MM.1S (cell line): ENCODE data around the gene FBXL17.
"Not testable (repeated sequence)": the region's sequence is repeated elsewhere in the genome, so short reads cannot be mapped to it uniquely, and the experiment has no call there.

Experiments
- DNase-seq: peaks from one replicate; pipeline ENCODE4 v3.0.0-alpha.2; 2015
- H2AFZ ChIP-seq: fragments of 300-600 bp; sonication (generic); 2 replicates; pipeline ENCODE4 v1.6.0; 2016; ENCODE audit warnings: antibody characterized with exemption, low read length
- H3F3A ChIP-seq: fragments of 300-600 bp; sonication (generic); 2 replicates; pipeline ENCODE4 v1.6.1; 2016; ENCODE audit warnings: mild to moderate bottlenecking, antibody characterized with exemption, low read length, moderate library complexity, mixed read lengths; ENCODE audit not compliant: insufficient read depth
- H3K27ac ChIP-seq: fragments of 300-600 bp; sonication (generic); 2 replicates; pipeline ENCODE4 v1.5.1; 2016; ENCODE audit warnings: mild to moderate bottlenecking, low read length
- H3K27me3 ChIP-seq: fragments of 300-600 bp; sonication (generic); replicated peaks from 2 replicates; pipeline ENCODE4 v1.6.0; 2016; ENCODE audit warnings: low read length; ENCODE audit not compliant: insufficient read depth
- H3K36me3 ChIP-seq: fragments of 300-600 bp; sonication (generic); replicated peaks from 2 replicates; pipeline ENCODE4 v1.6.1; 2016; ENCODE audit warnings: mild to moderate bottlenecking, low read length, mixed read lengths; ENCODE audit not compliant: insufficient read depth
- H3K4me1 ChIP-seq: fragments of 300-600 bp; sonication (generic); 2 replicates; pipeline ENCODE4 v1.6.1; 2016; ENCODE audit warnings: low read length, mixed read lengths
- H3K4me2 ChIP-seq: fragments of 300-600 bp; sonication (generic); 2 replicates; pipeline ENCODE4 v1.6.0; 2016; ENCODE audit warnings: low read depth, low read length
- H3K4me3 ChIP-seq: fragments of 300-600 bp; sonication (generic); 2 replicates; pipeline ENCODE4 v1.5.1; 2016; ENCODE audit warnings: low read length, mixed read lengths
- H3K79me2 ChIP-seq: fragments of 300-600 bp; sonication (generic); 2 replicates; pipeline ENCODE4 v1.6.1; 2016; ENCODE audit warnings: mixed run types, low read length, mixed read lengths
- H3K9ac ChIP-seq: fragments of 300-600 bp; sonication (generic); 2 replicates; pipeline ENCODE4 v1.6.1; 2016; ENCODE audit warnings: low read length, mixed read lengths
- H3K9me2 ChIP-seq: fragments of 300-600 bp; sonication (generic); replicated peaks from 2 replicates; pipeline ENCODE4 v1.6.1; 2016; ENCODE audit warnings: mild to moderate bottlenecking, low read length, mixed read lengths; ENCODE audit not compliant: insufficient read depth
- H3K9me3 ChIP-seq: fragments of 300-600 bp; sonication (generic); replicated peaks from 2 replicates; pipeline ENCODE4 v1.6.1; 2016; ENCODE audit warnings: mild to moderate bottlenecking, low read length, mixed read lengths; ENCODE audit not compliant: insufficient read depth
- H4K20me1 ChIP-seq: fragments of 300-600 bp; sonication (generic); 2 replicates; pipeline ENCODE4 v1.6.1; 2016; ENCODE audit warnings: mild to moderate bottlenecking, low read length, moderate library complexity, mixed read lengths; ENCODE audit not compliant: insufficient read depth
- EZH2 ChIP-seq: fragments of 300-600 bp; sonication (generic); optimal IDR thresholded peaks from 2 replicates; pipeline ENCODE3; 2017; ENCODE audit warnings: low read depth, mild to moderate bottlenecking, antibody characterized with exemption, low read length, mixed read lengths
- EZH2phosphoT487 ChIP-seq: fragments of 300-600 bp; sonication (generic); IDR thresholded peaks from 2 replicates; pipeline ENCODE4 v1.6.1; 2018; ENCODE audit warnings: antibody characterized with exemption, low read length
- TF ChIP-seq, protein P1 (sequence below): fragments of 300-600 bp; sonication (generic); IDR thresholded peaks from 2 replicates; pipeline ENCODE4 v1.5.1; 2016; ENCODE audit warnings: antibody characterized with exemption, low read length, mixed read lengths

Gene FBXL17

DNA sequence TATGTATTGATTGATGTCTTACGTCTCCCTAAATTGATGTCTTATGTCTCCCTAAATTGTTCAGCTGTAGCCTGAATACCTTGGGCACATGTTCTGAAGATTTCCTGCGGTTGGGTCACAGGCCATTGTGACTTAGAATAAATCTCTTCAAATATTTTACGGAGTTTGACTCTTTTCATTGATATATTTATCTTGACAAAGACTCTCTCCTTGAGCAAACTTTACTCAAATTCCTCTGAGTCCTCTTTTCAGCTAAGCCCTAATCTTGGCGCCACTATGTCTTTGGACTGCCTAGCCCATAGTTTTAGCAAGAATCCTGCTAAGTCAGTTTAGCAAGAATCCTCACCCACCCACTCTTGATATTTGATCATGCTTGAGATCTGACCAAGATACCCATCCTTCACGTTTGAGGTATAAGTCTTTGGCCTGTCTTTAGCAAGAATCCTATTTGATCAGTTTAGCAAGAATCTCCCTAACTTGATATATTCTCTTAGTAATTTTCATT is 35.3 kb upstream of the FBXL17 start:
- no peak for TF ChIP-seq EZH2phosphoT487
- no peak for TF ChIP-seq EZH2
- TF ChIP-seq, protein P1, sequence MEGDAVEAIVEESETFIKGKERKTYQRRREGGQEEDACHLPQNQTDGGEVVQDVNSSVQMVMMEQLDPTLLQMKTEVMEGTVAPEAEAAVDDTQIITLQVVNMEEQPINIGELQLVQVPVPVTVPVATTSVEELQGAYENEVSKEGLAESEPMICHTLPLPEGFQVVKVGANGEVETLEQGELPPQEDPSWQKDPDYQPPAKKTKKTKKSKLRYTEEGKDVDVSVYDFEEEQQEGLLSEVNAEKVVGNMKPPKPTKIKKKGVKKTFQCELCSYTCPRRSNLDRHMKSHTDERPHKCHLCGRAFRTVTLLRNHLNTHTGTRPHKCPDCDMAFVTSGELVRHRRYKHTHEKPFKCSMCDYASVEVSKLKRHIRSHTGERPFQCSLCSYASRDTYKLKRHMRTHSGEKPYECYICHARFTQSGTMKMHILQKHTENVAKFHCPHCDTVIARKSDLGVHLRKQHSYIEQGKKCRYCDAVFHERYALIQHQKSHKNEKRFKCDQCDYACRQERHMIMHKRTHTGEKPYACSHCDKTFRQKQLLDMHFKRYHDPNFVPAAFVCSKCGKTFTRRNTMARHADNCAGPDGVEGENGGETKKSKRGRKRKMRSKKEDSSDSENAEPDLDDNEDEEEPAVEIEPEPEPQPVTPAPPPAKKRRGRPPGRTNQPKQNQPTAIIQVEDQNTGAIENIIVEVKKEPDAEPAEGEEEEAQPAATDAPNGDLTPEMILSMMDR = no peak
- no peaks in the 10 kb centered on the region for H3K27me3 ChIP-seq
- H3K9me3 ChIP-seq = no peaks in the 10 kb centered on the region
- no peaks in the 10 kb centered on the region for H3F3A ChIP-seq
- no peaks in the 10 kb centered on the region for H3K36me3 ChIP-seq
- no peak overlapping the region for H3K27ac ChIP-seq
- no peaks in the 10 kb centered on the region for H3K9me2 ChIP-seq
- no peaks in the 10 kb centered on the region for H4K20me1 ChIP-seq
- H3K4me1 ChIP-seq = no peaks in the 10 kb centered on the region
- no peak overlapping the region for H3K4me3 ChIP-seq
- no peak overlapping the region for H3K9ac ChIP-seq
- H3K79me2 ChIP-seq = no peaks in the 10 kb centered on the region
- no peak for DNase-seq
- no peak overlapping the region for H2AFZ ChIP-seq
- H3K4me2 ChIP-seq = no peak overlapping the region

DNA sequence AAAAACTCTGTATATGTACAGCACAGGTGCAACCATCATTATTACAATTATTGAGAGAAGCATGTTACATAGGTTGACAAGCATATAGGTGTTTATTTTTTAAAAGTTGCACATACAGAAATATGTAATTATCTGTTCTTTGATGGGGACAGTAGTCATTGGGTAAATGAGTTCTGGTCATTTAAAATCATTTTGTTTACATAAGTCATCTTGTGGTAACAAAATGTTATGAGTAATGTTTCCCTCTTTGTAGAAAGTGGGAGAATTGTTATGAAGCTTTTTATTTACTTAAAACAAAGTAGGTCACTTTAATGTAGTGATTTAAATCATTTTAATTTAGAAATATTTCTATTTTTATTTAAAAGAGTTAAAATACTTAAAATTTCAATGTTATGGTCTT is 33.8 kb upstream of the FBXL17 start:
- Histone ChIP-seq H3K9me3 (no peaks in the 10 kb centered on the region), H3K27me3 (no peaks in the 10 kb centered on the region), H3K4me3 (no peak overlapping the region), H3K4me2 (no peak overlapping the region), H3K27ac (no peak overlapping the region), H3F3A (no peaks in the 10 kb centered on the region), H3K4me1 (no peaks in the 10 kb centered on the region), H3K79me2 (no peaks in the 10 kb centered on the region), H3K9ac (no peak overlapping the region), H3K9me2 (no peaks in the 10 kb centered on the region), H3K36me3 (no peaks in the 10 kb centered on the region), H4K20me1 (no peaks in the 10 kb centered on the region), H2AFZ (no peak overlapping the region)
- no peak for TF ChIP-seq EZH2phosphoT487
- TF ChIP-seq, protein P1 = no peak
- TF ChIP-seq EZH2 = no peak
- no peak for DNase-seq

DNA sequence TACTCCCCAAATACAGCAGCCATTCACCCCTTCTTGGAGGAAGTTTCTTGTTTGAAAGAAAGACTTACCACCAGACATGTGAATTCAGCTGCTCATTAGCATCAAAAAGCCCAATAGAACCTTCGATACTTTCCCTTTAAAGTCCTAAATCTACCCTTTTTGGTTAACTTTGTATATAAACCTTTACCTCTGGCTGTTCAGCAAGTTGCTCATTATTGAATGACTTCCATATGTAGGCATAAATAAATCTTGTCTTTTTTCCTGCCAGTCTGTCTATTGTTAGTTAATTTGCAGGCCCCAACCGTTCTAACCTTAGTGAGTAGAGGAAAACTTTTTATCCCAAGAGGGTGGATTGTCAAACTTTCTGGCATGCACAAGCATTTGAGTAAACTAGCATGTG is 27.9 kb upstream of the FBXL17 start:
- no peak overlapping the region for H3K27ac ChIP-seq
- no peak for TF ChIP-seq EZH2phosphoT487
- TF ChIP-seq, protein P1 = no peak
- TF ChIP-seq EZH2 = no peak
- no peaks in the 10 kb centered on the region for H3F3A ChIP-seq
- no peak for DNase-seq
- H3K27me3 ChIP-seq = no peaks in the 10 kb centered on the region
- H3K79me2 ChIP-seq = no peaks in the 10 kb centered on the region
- no peaks in the 10 kb centered on the region for H3K36me3 ChIP-seq
- no peak overlapping the region for H3K4me2 ChIP-seq
- H3K9me3 ChIP-seq = no peaks in the 10 kb centered on the region
- H3K4me1 ChIP-seq = no peaks in the 10 kb centered on the region
- H3K9ac ChIP-seq = no peak overlapping the region
- no peaks in the 10 kb centered on the region for H3K9me2 ChIP-seq
- no peak overlapping the region for H2AFZ ChIP-seq
- no peaks in the 10 kb centered on the region for H4K20me1 ChIP-seq
- H3K4me3 ChIP-seq = no peak overlapping the region

DNA sequence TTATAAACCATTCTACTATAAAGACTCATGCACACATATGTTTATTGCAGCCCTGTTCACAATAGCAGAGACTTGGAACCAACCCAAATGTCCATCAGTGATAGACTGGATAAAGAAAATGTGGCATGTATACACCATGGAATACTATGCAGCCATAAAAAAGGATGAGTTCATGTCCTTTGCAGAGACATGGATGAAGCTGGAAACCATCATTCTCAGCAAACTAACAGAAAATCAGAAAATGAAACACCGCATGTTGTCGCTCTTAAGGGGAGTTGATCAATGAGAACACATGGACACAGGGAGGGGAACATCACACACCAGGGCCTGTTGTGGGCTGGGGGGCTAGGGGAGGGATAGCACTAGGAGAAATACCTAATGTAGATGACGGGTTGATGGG is 23.3 kb upstream of the FBXL17 start:
- not testable (repeated sequence) for H3K36me3 ChIP-seq, H3K4me3 ChIP-seq, H3K9me2 ChIP-seq, H3K9me3 ChIP-seq, H3K9ac ChIP-seq, H3F3A ChIP-seq, H3K4me2 ChIP-seq, DNase-seq, H4K20me1 ChIP-seq, H3K79me2 ChIP-seq, H3K4me1 ChIP-seq, H3K27me3 ChIP-seq, H3K27ac ChIP-seq, H2AFZ ChIP-seq
